Skeletal muscle tissue (tissue), 4 donors: ENCODE measurements around the gene GSTO1. TPM values are rescaled to one million over a fixed set of nuclear protein-coding genes. Genes with fewer than 3 reads are reported as not detected.
"Not testable (repeated sequence)": the region's sequence is repeated elsewhere in the genome, so short reads cannot be mapped to it uniquely, and the experiment has no call there.

Source experiments
- H3K27ac ChIP-seq: one replicate; pipeline ENCODE4 v1.7.0; 2013; ENCODE audit warnings: mild to moderate bottlenecking, low read depth, low read length, inconsistent platforms
- H3K27me3 ChIP-seq, 3 donors: one replicate each; pipeline ENCODE4 v1.7.0; 2013; ENCODE audit warnings: low read length in 3 of 3; ENCODE audit not compliant: control insufficient read depth in 3 of 3, insufficient read depth in 3 of 3
- H3K36me3 ChIP-seq, 3 donors: one replicate each; pipeline ENCODE4 v1.7.0; 2013; ENCODE audit warnings: low read length in 3 of 3; ENCODE audit not compliant: control insufficient read depth in 3 of 3, insufficient read depth in 3 of 3
- H3K4me1 ChIP-seq, 3 donors: one replicate each; pipeline ENCODE4 v1.7.0; 2013; ENCODE audit warnings: low read length in 3 of 3, mild to moderate bottlenecking in 3 of 3; ENCODE audit not compliant: control insufficient read depth in 3 of 3, insufficient read depth in 3 of 3
- H3K4me3 ChIP-seq, 3 donors: one replicate each; pipeline ENCODE4 v1.7.0; 2013; ENCODE audit warnings: low read length in 3 of 3
- H3K9ac ChIP-seq, 3 donors: one replicate each; pipeline ENCODE4 v1.7.0; 2013; ENCODE audit warnings: low read length in 3 of 3, mild to moderate bottlenecking in 3 of 3, moderate library complexity in 2 of 3, low read depth in 1 of 3
- H3K9me3 ChIP-seq, 3 donors: one replicate each; pipeline ENCODE4 v1.7.0; 2013; ENCODE audit warnings: low read length in 3 of 3; ENCODE audit not compliant: control insufficient read depth in 3 of 3
- total RNA-seq: library from RNA; depleted of rRNA; stranded (reverse); fragments of >200 nt; gene quantifications from one replicate; pipeline ENCODE4 v1.2.3, GENCODE V29; 2014
- donor health status: Osteomylitis.

The GSTO1 gene
- total RNA-seq, 1 donor from 2014 or later: 53.2 TPM

- no peak overlapping the region for H3K4me3 ChIP-seq
- H3K9ac ChIP-seq: no peak overlapping the region
- no peaks in the 10 kb centered on the region for H3K4me1 ChIP-seq
- H3K36me3 ChIP-seq: no peaks in the 10 kb centered on the region
- H3K9me3 ChIP-seq: peaks cover 0 to 3% (median 0%) of the 10 kb centered on the region in 3 donors
- no peak overlapping the region for H3K27ac ChIP-seq
- peaks cover 0 to 5% (median 0%) of the 10 kb centered on the region in 3 donors for H3K27me3 ChIP-seq
These were observed 7.1 kb upstream of the GSTO1 start for GRCh38 chr10:104247513-104248146.

GRCh38 chr10:104248931-104249330 is 5.8 kb upstream of the GSTO1 start:
- not testable (repeated sequence) for H3K27me3 ChIP-seq, H3K4me3 ChIP-seq, H3K27ac ChIP-seq, H3K9ac ChIP-seq, H3K36me3 ChIP-seq, H3K9me3 ChIP-seq, H3K4me1 ChIP-seq

- Histone ChIP-seq H3K9ac (no peak overlapping the region), H3K36me3 (no peaks in the 10 kb centered on the region), H3K4me1 (peaks cover 0 to 6% (median 2%) of the 10 kb centered on the region in 3 donors), H3K27ac (no peak overlapping the region), H3K27me3 (peaks cover 0 to 5% (median 0%) of the 10 kb centered on the region in 3 donors), H3K4me3 (no peak overlapping the region), H3K9me3 (peaks cover 0 to 3% (median 0%) of the 10 kb centered on the region in 3 donors)
These were observed 4.3 kb upstream of the GSTO1 start for GRCh38 chr10:104250371-104250770.

- Histone ChIP-seq H3K27ac (no peak overlapping the region), H3K4me1 (peaks cover 4 to 9% (median 8%) of the 10 kb centered on the region in 3 donors), H3K4me3 (no peak overlapping the region), H3K9ac (no peak overlapping the region), H3K9me3 (peaks cover 0 to 3% (median 0%) of the 10 kb centered on the region in 3 donors), H3K27me3 (peaks cover 0 to 5% (median 0%) of the 10 kb centered on the region in 3 donors), H3K36me3 (no peaks in the 10 kb centered on the region)
These were observed 3.2 kb upstream of the GSTO1 start for GRCh38 chr10:104251443-104251842.

GRCh38 chr10:104252368-104252767 is 2.3 kb upstream of the GSTO1 start:
- Histone ChIP-seq H3K36me3 (peaks cover 0 to 3% (median 0%) of the 10 kb centered on the region in 3 donors), H3K9ac (no peak overlapping the region), H3K27me3 (peaks cover 0 to 3% (median 0%) of the 10 kb centered on the region in 3 donors), H3K4me1 (peaks cover 11 to 14% (median 11%) of the 10 kb centered on the region in 3 donors), H3K4me3 (no peak overlapping the region), H3K9me3 (peaks cover 0 to 3% (median 0%) of the 10 kb centered on the region in 3 donors), H3K27ac (no peak overlapping the region)

GRCh38 chr10:104253106-104253505 is 1.6 kb upstream of the GSTO1 start:
- peaks cover 0 to 3% (median 0%) of the 10 kb centered on the region in 3 donors for H3K9me3 ChIP-seq
- no peak overlapping the region for H3K9ac ChIP-seq
- H3K36me3 ChIP-seq: peaks cover 0 to 3% (median 3%) of the 10 kb centered on the region in 3 donors
- H3K4me3 ChIP-seq: no peak overlapping the region
- H3K27ac ChIP-seq: no peak overlapping the region
- no peaks in the 10 kb centered on the region for H3K27me3 ChIP-seq
- peaks cover 14 to 17% (median 14%) of the 10 kb centered on the region in 3 donors for H3K4me1 ChIP-seq

- peak overlapping the region; percentile 96 for H3K27ac ChIP-seq
- peaks cover 0 to under 1% (median 0%) of the 10 kb centered on the region in 3 donors for H3K9me3 ChIP-seq
- H3K9ac ChIP-seq: peak overlapping the region; percentile 89 to 96 (median 91)
- H3K36me3 ChIP-seq: peaks cover 0 to 8% (median 7%) of the 10 kb centered on the region in 3 donors
- H3K4me1 ChIP-seq: peaks cover 18 to 19% (median 19%) of the 10 kb centered on the region in 3 donors
- peak overlapping the region; percentile 69 to 80 (median 74) for H3K4me3 ChIP-seq
- H3K27me3 ChIP-seq: no peaks in the 10 kb centered on the region
These were observed 884 bp upstream of the GSTO1 start for GRCh38 chr10:104253606-104254410.

GRCh38 chr10:104255311-104255981 is 754 bp downstream of the GSTO1 start:
- H3K4me1 ChIP-seq: peaks cover 18 to 25% (median 19%) of the 10 kb centered on the region in 3 donors
- peak overlapping the region; percentile 96 for H3K27ac ChIP-seq
- no peaks in the 10 kb centered on the region for H3K9me3 ChIP-seq
- peak overlapping the region; percentile 89 to 96 (median 91) for H3K9ac ChIP-seq
- H3K36me3 ChIP-seq: peaks cover 11 to 21% (median 16%) of the 10 kb centered on the region in 3 donors
- no peaks in the 10 kb centered on the region for H3K27me3 ChIP-seq
- H3K4me3 ChIP-seq: peak overlapping the region; percentile 69 to 80 (median 74)

- Histone ChIP-seq H3K27ac (peak overlapping the region; percentile 96), H3K36me3 (peaks cover 20 to 28% (median 25%) of the 10 kb centered on the region in 3 donors), H3K9me3 (no peaks in the 10 kb centered on the region), H3K9ac (peak overlapping the region in 1 of 3 donors; percentile 96), H3K4me3 (peak overlapping the region in 2 of 3 donors; percentile 69 to 74), H3K27me3 (no peaks in the 10 kb centered on the region), H3K4me1 (peaks cover 18 to 27% (median 19%) of the 10 kb centered on the region in 3 donors)
These were observed 1.8 kb downstream of the GSTO1 start for GRCh38 chr10:104256335-104256961.
